HepG2 (cell line): ENCODE measurements around the gene PET100. TPM values are rescaled to one million over a fixed set of nuclear protein-coding genes. Genes with fewer than 3 reads are reported as not detected.

ENCODE experiments used
- CBX2 ChIP-seq, 2 experiments: fragments of 200-600 bp in 1 of 2; sonication (generic); formaldehyde crosslinking in 1 of 2; IDR thresholded peaks; 2 replicates each; pipeline versions ENCODE4 v1.7.0 to v1.8.1; 2018 to 2022; ENCODE audit warnings: low read depth in 2 of 2, low read length in 1 of 2, mild to moderate bottlenecking in 1 of 2, missing genetic modification reagents in 1 of 2
- GTF3A ChIP-seq: sonication (generic); formaldehyde crosslinking; conservative IDR thresholded peaks from 2 replicates; pipeline ENCODE4 v1.4.0; 2020; ENCODE audit warnings: mild to moderate bottlenecking, missing genetic modification reagents
- MAFK ChIP-seq, 2 experiments: IDR thresholded peaks in 1 of 2; conservative IDR thresholded peaks in 1 of 2; 2 replicates each; pipeline ENCODE4 v1.6.1; 2011; ENCODE audit warnings: improper control_type of control experiment in 2 of 2, low read length in 2 of 2
- MZF1 ChIP-seq: sonication (generic); formaldehyde crosslinking; IDR thresholded peaks from 2 replicates; pipeline ENCODE4 v1.8.1; 2023; ENCODE audit warnings: mild to moderate bottlenecking, missing genetic modification reagents, borderline replicate concordance
- NR3C1 ChIP-seq: sonication (generic); formaldehyde crosslinking; IDR thresholded peaks from 2 replicates; pipeline ENCODE4 v1.4.0; 2020; ENCODE audit warnings: missing genetic modification reagents
- SAP130 ChIP-seq: IDR thresholded peaks from 2 replicates; pipeline ENCODE4 v1.6.1; 2016; ENCODE audit warnings: low read depth
- SOX13 ChIP-seq, 3 experiments: fragments of 450-650 bp in 1 of 3; sonication (generic) in 1 of 3; formaldehyde crosslinking in 1 of 3; IDR thresholded peaks in 2 of 3; conservative IDR thresholded peaks in 1 of 3; 2 replicates each; pipeline versions ENCODE4 v1.5.0 to v1.6.1; 2016 to 2020; ENCODE audit warnings: antibody characterized with exemption in 1 of 3, mild to moderate bottlenecking in 1 of 3, missing compliant biosample characterization in 1 of 3, missing genetic modification reagents in 1 of 3, moderate library complexity in 1 of 3
- SSRP1 ChIP-seq: IDR thresholded peaks from 2 replicates; pipeline ENCODE4 v1.6.1; 2016; ENCODE audit warnings: control low read depth
- THAP11 ChIP-seq: IDR thresholded peaks from 2 replicates; pipeline ENCODE4 v1.6.1; 2016; ENCODE audit warnings: missing biosample characterization, missing genetic modification reagents
- ZBTB7A ChIP-seq: sonication (generic); formaldehyde crosslinking; IDR thresholded peaks from 2 replicates; pipeline ENCODE4 v1.8.0; 2022; ENCODE audit warnings: mild to moderate bottlenecking, missing genetic modification reagents
- ZNF121 ChIP-seq: sonication (generic); formaldehyde crosslinking; IDR thresholded peaks from 2 replicates; pipeline ENCODE4 v1.5.0; 2020; ENCODE audit warnings: mild to moderate bottlenecking, missing genetic modification reagents
- ZNF33B ChIP-seq: sonication (generic); formaldehyde crosslinking; IDR thresholded peaks from 2 replicates; pipeline ENCODE4 v1.5.1; 2020; ENCODE audit warnings: mild to moderate bottlenecking, missing genetic modification reagents
- ZNF441 ChIP-seq: sonication (generic); formaldehyde crosslinking; IDR thresholded peaks from 2 replicates; pipeline ENCODE4 v1.7.0; 2021; ENCODE audit warnings: missing genetic modification reagents, borderline replicate concordance
- ZNF557 ChIP-seq: sonication (generic); formaldehyde crosslinking; IDR thresholded peaks from 2 replicates; pipeline ENCODE4 v1.4.0; 2020; ENCODE audit warnings: missing genetic modification reagents
- polyA plus RNA-seq, 8 experiments: library from polyadenylated mRNA; depleted of rRNA in 3 of 8; stranded (reverse) in 7 of 8; unstranded in 1 of 8; fragments of >200 nt; fragmentation: Illumina TruSeq in 4 of 8; extraction: Trizol in 4 of 8; gene quantifications; 2 replicates each; pipeline versions ENCODE4 v1.2.1 to v1.2.3, GENCODE V29; 2011 to 2016; ENCODE audit warnings: low read depth in 4 of 8, missing spikeins in 1 of 8, mixed read lengths in 1 of 8; ENCODE audit not compliant: insufficient read depth in 1 of 8
- total RNA-seq, 5 experiments: library from RNA; depleted of rRNA; stranded (reverse); fragments of >200 nt; fragmentation: Illumina TruSeq; extraction: Trizol; gene quantifications; 2 replicates each; pipeline ENCODE4 v1.2.3, GENCODE V29; 2016; ENCODE audit warnings: low read depth in 1 of 5
- TF ChIP-seq, protein P1 (sequence below): sonication (generic); formaldehyde crosslinking; IDR thresholded peaks from 2 replicates; pipeline ENCODE4 v1.8.0; 2022; ENCODE audit warnings: low read depth, missing genetic modification reagents
- TF ChIP-seq, protein P2 (sequence below): sonication (generic); formaldehyde crosslinking; conservative IDR thresholded peaks from 2 replicates; pipeline ENCODE4 v1.4.0; 2020; ENCODE audit warnings: mild to moderate bottlenecking, missing genetic modification reagents, moderate library complexity
- TF ChIP-seq, protein P3 (sequence below): sonication (generic); formaldehyde crosslinking; conservative IDR thresholded peaks from 2 replicates; pipeline ENCODE4 v1.4.0; 2020; ENCODE audit warnings: missing genetic modification reagents
- TF ChIP-seq, protein P4 (sequence below): conservative IDR thresholded peaks from 2 replicates; pipeline ENCODE4 v1.6.1; 2018; ENCODE audit warnings: missing genetic modification reagents

Gene PET100
- total and polyA plus RNA-seq, 2 of the 13 experiments (the other 11 are each of a cell fraction or from before 2014, with no cell fraction given) = 22.3 to 66.5 TPM

DNA sequence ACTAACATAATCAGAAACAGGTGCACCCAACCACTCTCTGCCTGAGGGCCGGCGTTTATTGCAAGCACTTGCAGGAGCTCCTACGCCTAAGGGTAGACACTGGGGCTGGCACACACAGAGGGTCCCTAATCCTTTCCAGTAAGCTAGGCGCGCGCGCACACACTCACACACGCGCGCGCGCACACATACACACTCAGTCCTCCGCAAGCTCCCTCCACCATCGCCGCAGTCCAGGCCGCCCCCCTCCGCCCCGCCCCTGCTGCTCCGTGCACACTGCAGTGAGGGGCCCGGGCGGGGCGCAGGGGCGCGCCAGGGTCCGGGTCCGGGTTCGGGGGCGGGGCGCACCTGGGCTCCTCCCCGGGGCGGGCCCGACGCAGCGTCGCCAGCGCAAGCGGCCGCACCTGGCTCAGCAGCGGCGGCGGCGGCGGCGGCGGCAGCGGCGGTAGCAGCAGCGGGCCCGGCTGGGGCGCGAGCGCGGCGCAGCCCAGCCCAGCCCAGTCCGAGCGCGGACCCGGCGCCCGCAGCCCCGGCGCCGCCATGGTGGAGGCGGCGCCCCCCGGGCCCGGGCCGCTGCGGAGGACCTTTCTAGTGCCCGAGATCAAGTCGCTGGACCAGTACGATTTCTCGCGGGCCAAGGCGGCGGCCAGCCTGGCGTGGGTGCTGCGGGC is 34.0 kb upstream of the PET100 start, which contains the start of gene CAMSAP3 (continued):
- TF ChIP-seq ZNF33B (CRISPR knock-in tag) (no peak), MZF1 (CRISPR knock-in tag) (no peak), ZNF441 (0 out of 2 replicates have a peak, but pooled peaks have one; percentile 33), SOX13 (IDR thresholded peaks at IDR 0.05) (no peak), SOX13 (CRISPR knock-in tag; conservative IDR thresholded peaks at IDR 0.05 in 1 of 2, IDR thresholded peaks at IDR 0.05 in 1 of 2) (peak in 1 of 2 experiments; percentile 19; a peak in 1 of 4 replicates), ZNF557 (CRISPR knock-in tag) (no peak), ZNF121 (no peak), THAP11 (CRISPR knock-in tag) (peak; percentile 38; the same call in 1 of the 2 replicates), ZBTB7A (CRISPR knock-in tag) (no peak), SAP130 (CRISPR knock-in tag) (peak; percentile 62), GTF3A (CRISPR knock-in tag) (no peak), NR3C1 (no peak), SSRP1 (no peak), CBX2 (IDR thresholded peaks at IDR 0.05; ENCODE audit: low read depth, low read length) (no peak), CBX2 (CRISPR knock-in tag; IDR thresholded peaks at IDR 0.05; ENCODE audit: low read depth) (no peak), MAFK (conservative IDR thresholded peaks at IDR 0.05 in 1 of 2, IDR thresholded peaks at IDR 0.05 in 1 of 2; ENCODE audit: low read length in 2 of 2) (no peak)
- TF ChIP-seq, protein P1, sequence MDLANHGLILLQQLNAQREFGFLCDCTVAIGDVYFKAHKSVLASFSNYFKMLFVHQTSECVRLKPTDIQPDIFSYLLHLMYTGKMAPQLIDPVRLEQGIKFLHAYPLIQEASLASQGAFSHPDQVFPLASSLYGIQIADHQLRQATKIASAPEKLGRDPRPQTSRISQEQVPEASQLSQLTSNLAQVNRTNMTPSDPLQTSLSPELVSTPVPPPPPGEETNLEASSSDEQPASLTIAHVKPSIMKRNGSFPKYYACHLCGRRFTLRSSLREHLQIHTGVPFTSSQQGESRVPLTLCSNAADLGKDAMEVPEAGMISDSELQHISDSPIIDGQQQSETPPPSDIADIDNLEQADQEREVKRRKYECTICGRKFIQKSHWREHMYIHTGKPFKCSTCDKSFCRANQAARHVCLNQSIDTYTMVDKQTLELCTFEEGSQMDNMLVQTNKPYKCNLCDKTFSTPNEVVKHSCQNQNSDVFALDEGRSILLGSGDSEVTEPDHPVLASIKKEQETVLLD = 0 out of 2 replicates have a peak, but pooled peaks have one; percentile 19
- TF ChIP-seq, protein P2, sequence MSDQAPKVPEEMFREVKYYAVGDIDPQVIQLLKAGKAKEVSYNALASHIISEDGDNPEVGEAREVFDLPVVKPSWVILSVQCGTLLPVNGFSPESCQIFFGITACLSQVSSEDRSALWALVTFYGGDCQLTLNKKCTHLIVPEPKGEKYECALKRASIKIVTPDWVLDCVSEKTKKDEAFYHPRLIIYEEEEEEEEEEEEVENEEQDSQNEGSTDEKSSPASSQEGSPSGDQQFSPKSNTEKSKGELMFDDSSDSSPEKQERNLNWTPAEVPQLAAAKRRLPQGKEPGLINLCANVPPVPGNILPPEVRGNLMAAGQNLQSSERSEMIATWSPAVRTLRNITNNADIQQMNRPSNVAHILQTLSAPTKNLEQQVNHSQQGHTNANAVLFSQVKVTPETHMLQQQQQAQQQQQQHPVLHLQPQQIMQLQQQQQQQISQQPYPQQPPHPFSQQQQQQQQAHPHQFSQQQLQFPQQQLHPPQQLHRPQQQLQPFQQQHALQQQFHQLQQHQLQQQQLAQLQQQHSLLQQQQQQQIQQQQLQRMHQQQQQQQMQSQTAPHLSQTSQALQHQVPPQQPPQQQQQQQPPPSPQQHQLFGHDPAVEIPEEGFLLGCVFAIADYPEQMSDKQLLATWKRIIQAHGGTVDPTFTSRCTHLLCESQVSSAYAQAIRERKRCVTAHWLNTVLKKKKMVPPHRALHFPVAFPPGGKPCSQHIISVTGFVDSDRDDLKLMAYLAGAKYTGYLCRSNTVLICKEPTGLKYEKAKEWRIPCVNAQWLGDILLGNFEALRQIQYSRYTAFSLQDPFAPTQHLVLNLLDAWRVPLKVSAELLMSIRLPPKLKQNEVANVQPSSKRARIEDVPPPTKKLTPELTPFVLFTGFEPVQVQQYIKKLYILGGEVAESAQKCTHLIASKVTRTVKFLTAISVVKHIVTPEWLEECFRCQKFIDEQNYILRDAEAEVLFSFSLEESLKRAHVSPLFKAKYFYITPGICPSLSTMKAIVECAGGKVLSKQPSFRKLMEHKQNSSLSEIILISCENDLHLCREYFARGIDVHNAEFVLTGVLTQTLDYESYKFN (CRISPR knock-in tag) = peak; percentile 58
- TF ChIP-seq, protein P3, sequence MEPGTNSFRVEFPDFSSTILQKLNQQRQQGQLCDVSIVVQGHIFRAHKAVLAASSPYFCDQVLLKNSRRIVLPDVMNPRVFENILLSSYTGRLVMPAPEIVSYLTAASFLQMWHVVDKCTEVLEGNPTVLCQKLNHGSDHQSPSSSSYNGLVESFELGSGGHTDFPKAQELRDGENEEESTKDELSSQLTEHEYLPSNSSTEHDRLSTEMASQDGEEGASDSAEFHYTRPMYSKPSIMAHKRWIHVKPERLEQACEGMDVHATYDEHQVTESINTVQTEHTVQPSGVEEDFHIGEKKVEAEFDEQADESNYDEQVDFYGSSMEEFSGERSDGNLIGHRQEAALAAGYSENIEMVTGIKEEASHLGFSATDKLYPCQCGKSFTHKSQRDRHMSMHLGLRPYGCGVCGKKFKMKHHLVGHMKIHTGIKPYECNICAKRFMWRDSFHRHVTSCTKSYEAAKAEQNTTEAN (CRISPR knock-in tag) = peak; percentile 89
- TF ChIP-seq, protein P4, sequence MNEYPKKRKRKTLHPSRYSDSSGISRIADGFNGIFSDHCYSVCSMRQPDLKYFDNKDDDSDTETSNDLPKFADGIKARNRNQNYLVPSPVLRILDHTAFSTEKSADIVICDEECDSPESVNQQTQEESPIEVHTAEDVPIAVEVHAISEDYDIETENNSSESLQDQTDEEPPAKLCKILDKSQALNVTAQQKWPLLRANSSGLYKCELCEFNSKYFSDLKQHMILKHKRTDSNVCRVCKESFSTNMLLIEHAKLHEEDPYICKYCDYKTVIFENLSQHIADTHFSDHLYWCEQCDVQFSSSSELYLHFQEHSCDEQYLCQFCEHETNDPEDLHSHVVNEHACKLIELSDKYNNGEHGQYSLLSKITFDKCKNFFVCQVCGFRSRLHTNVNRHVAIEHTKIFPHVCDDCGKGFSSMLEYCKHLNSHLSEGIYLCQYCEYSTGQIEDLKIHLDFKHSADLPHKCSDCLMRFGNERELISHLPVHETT (CRISPR knock-in tag) = no peak; the same call in 1 of the 2 replicates
